Germinal center (tissue), 1 donor: ENCODE measurements around the gene TEAD1.

Experiments
- DNase-seq: peaks from one replicate; pipeline ENCODE4 v3.0.0; 2012; ENCODE audit warnings: mixed read lengths, low spot score

TEAD1 gene

DNA sequence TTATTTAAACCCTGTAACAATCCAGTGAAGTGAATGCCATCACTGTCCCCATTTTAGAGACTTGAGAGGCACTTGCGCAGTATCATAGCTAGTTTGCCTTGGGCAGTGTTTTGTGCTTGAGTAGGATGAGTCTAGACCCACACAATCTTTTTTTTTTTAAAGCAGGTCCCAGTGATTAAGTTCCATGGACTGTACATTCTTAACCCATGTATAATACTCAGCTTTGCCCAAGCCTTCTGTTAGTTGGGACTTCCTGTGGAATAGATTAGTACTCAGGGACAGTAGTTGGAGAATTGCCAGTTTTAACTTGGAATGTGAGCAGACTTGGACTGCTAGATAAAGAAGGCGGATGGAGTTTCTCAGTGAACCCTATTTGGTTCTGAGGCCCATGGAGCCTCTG lies 226.3 kb downstream of the TEAD1 start:
- no peak for DNase-seq

- DNase-seq, result no peak
Observed at GRCh38 chr11:12901272-12901671, 227.1 kb downstream of the TEAD1 start.

- DNase-seq, result no peak
Observed at GRCh38 chr11:12901874-12902481, 227.8 kb downstream of the TEAD1 start.

DNA sequence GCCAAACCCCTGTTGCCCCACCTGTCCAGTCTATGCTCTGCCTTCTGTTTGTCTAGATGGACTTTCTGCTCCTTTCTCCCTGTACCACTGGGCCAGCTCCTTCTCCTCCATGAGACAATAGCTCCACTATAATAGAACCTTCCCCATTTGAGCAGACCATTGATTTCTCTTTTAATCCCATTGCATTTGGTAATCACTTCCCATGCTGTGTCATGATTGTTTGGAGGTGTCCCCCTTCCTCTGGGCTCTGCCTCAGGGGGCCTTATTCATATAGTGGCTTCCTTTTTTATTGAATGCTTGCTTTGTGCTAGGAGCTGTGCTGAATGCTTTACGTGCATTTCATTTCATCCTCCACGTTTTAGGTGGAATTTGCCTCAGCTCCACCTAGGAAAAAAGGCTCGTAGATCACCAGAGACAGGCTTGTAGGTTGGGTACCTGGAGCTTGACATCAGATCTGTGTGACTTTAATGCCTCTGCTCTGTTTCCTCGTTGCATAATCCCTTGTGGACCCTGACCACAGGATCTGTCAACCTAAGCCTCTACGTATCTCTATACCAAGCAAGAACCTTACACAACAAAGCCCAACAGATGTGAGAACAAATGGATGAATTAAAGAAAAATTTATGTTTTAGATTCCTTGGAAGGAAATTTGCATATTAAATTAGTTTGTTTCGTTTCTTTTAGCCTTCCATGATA lies 228.7 kb downstream of the TEAD1 start:
- DNase-seq, result no peak

- DNase-seq, result no peak
Observed at GRCh38 chr11:12905435-12905834, 231.2 kb downstream of the TEAD1 start.

GRCh38 chr11:12906501-12906900 lies 232.3 kb downstream of the TEAD1 start:
- DNase-seq, result no peak

DNA sequence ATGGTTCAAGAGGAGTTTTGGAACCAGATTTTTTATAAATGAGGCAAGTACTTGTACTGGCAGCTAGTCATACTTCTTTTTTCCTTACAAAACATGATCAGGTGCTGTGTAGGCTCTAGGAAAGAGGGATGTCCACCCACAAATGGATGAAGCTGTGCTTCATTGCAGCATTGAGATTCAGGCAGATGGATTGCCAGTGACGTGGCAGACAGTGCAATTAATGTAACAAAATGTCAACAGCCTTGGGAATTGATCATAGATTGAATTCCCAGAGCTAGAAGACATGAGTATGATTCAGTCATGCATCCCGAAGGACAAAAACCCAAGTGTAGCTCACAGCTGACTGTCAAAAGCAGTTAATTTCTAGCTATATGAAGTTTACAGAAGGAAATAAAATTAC lies 235.7 kb downstream of the TEAD1 start:
- DNase-seq, result no peak

- peak; percentile 24 for DNase-seq
Observed at GRCh38 chr11:12914400-12914912, 240.2 kb downstream of the TEAD1 start.

DNA sequence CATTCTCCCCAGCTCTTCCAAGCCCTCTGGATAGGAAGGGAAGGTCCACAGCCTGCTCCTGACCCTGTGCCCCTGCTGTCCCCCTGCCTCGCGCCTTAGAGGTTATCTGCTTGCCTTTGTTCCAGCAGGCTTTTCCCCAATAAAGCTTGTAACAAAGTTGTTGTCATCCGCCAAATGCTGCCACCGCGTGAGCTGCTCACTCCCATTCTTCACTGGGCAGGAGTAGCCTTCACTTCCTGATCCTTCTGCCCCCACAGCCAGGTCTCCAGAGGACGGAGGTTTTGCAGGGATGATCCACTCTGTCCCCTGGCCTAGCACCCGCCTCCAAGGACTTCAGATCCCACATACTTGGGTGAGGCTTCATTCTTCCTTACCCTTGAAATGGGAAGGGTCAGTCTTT lies 240.9 kb downstream of the TEAD1 start:
- DNase-seq, result no peak

DNA sequence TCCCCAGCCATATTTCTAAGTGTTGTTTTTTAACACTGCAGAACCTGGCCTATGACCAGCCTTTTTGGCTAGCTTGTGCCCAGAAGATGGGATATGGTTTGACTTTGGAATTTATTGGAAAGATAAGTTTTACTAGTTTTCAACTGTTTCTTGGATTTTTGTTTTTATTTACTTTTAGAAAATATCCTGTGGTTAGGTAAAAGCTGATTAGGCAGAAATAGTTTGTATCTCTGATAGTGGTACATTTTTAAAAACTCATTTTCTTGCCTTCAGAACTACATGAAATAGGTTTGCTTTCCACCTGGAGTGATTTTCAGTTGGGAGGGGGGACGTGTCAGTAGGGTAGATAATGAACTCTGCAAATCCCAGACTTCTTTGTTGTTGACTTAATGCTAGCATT lies 243.6 kb downstream of the TEAD1 start:
- DNase-seq, result no peak

- no peak for DNase-seq
Observed at GRCh38 chr11:12918667-12919066, 244.4 kb downstream of the TEAD1 start.

DNA sequence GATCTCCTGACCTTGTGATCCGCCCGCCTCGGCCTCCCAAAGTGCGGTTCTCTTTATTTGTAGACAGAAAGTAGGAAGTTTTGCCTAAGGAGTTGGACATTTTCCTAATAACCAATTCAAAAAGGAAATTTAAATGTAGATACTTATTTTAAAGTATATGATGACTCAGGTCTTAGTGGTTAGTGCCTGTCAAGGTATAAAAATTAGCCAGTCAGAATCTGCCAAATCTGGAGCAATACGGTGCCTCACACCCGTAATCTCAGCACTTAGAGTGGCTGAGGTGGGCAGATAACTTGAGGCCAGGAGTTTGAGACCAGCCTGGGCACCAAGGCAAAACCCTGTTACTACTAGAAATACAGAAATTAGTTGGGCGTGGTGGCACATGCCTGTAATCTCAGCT lies 248.2 kb downstream of the TEAD1 start:
- DNase-seq, result no peak

GRCh38 chr11:12922980-12923507 lies 248.8 kb downstream of the TEAD1 start:
- DNase-seq, result no peak

GRCh38 chr11:12924650-12925049 lies 250.4 kb downstream of the TEAD1 start:
- no peak for DNase-seq

DNA sequence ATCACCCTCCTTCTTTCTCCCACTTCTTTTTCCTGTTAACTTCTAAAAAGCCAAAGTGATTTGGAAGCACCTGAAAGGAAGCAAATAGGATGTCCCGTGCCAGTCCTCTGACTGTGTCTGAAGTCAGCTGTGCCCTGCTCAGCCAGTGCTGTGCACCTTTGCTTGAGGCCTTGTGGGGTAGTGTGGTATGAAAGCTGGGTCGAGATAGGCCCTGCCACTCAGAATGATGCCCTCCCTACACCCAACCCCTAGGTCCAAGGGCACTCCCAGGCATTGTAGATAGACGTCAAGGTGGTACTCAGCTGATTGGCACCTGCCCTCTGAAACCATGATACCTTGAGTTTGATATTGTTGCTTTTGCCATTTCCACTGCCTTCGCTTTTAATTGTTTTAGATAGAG lies 251.3 kb downstream of the TEAD1 start:
- no peak for DNase-seq

- no peak for DNase-seq
Observed at GRCh38 chr11:12927221-12927620, 253.0 kb downstream of the TEAD1 start.

- no peak for DNase-seq
Observed at GRCh38 chr11:12927886-12928285, 253.7 kb downstream of the TEAD1 start.

DNA sequence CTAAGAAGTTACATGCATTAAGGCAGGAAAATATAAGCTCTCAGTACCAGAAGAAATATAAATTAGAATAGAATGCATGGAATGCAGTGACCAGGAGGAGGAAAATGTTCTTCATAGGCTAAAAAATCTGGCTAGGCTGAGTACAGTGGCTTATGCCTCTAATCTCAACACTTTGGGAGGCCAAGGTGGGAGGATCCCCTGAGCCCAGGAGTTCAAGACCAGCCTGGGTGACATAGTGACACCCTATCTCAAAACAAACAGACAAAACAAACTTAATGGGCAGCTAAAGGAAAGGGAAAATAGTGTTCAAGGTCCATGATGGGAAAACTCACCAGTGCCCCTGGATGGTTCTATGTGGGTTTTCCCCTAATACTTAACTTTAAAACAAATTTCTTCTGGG lies 256.6 kb downstream of the TEAD1 start:
- no peak for DNase-seq

DNA sequence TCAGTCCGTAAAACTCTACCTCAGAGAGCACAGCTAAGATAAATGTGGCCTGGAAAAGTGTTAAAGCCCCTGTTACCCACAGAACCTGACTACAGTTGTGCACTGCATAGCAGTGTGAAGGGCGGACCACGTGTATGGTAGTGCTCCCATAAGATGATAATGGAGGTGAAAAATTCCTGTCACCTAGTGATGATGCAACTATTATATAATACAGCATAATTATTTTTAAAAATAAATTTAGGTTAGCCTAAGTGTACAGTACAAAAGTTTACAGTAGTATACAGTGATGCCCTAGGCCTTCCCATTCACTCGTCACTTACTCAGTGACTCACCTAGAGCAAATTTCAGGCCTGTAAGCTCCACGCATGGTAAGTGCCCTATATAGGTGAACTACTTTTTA lies 258.3 kb downstream of the TEAD1 start:
- no peak for DNase-seq

DNA sequence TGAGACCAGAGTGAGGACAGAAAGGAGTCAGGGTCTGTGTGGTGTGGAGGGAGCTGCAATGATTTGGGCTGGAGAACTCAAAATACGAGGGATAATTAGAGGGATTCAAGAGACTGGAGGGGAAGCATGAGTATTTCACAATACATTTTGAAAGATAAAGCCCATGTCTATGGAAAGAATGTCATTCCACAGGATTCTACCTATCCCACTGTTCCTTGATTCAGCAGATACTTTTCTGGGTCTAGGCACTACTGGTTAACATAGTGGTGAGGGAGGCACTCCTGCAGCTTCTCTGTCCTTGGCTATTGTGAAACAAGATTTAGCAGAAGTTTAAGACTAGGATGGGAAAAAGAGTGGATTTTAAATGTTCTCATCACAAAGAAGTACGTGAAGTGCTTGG lies 262.0 kb downstream of the TEAD1 start:
- DNase-seq, result no peak

- no peak for DNase-seq
Observed at GRCh38 chr11:12938590-12939247, 264.5 kb downstream of the TEAD1 start.

DNA sequence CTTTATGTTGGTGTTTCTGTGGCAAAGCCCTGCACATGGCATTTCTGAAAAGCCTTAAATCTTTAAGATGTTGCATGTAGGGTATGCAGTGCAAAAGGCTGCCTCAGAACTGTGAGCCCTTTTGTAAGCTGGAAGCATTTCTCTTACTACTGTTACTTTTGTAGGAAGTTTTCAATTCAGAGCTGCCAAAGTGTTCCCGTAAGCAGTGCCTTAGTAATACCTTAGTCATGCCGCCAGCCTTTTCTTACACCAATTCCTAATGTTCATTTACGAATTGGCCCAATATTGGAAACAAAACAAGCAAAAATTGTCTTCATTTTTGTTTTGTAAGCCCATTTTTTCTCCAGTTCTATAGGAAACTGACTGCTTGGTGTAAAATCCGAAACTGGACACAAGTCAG lies 267.4 kb downstream of the TEAD1 start:
- DNase-seq, result no peak

GRCh38 chr11:12942157-12942556 lies 267.9 kb downstream of the TEAD1 start:
- no peak for DNase-seq
